A673 (cell line): ENCODE measurements around the gene CFAP20DC. TPM values are rescaled to one million over a fixed set of nuclear protein-coding genes. Genes with fewer than 3 reads are reported as not detected.

Experiments used
- BruUV-seq: library from RNA; stranded (reverse); fragments of 400-500 nt; replicated peaks from 2 replicates; lab custom pipeline; 2021; lab: Mats Ljungman, UMichigan
- CTCF ChIA-PET: fragments of 300-600 bp; sonication (Branson Sonifier 250); formaldehyde crosslinking; loops from one replicate; lab custom pipeline; 2022; ENCODE audit warnings: antibody characterized with exemption; lab: Charles Lee
- POLR2A ChIA-PET: fragments of 300-600 bp; sonication (Branson Sonifier 250); formaldehyde crosslinking; loops from one replicate; lab custom pipeline; 2022; ENCODE audit warnings: antibody characterized with exemption; ENCODE audit not compliant: low non-redundant PET; lab: Charles Lee
- DNase-seq: peaks from one replicate; pipeline ENCODE4 v3.0.0-alpha.2; 2015; ENCODE audit warnings: low spot score
- H3K27ac ChIP-seq: fragments of 200-600 bp; sonication (generic); 2 replicates; pipeline ENCODE4 v1.5.1; 2016; ENCODE audit warnings: mixed run types, low read depth, mild to moderate bottlenecking, mixed read lengths, antibody characterized with exemption, low read length; ENCODE audit not compliant: poor library complexity, severe bottlenecking
- H3K27me3 ChIP-seq: fragments of 200-600 bp; sonication (generic); replicated peaks from 2 replicates; pipeline ENCODE4 v1.6.1; 2017; ENCODE audit warnings: mixed run types, low read depth, mild to moderate bottlenecking, mixed read lengths, antibody characterized with exemption, low read length; ENCODE audit not compliant: insufficient read depth, poor library complexity
- H3K36me3 ChIP-seq: fragments of 200-600 bp; sonication (generic); 2 replicates; pipeline ENCODE4 v1.6.1; 2016; ENCODE audit warnings: mixed run types, mild to moderate bottlenecking, mixed read lengths, antibody characterized with exemption, low read length; ENCODE audit not compliant: insufficient read depth, poor library complexity, severe bottlenecking
- H3K4me1 ChIP-seq: fragments of 200-600 bp; sonication (generic); 2 replicates; pipeline ENCODE4 v1.6.1; 2017; ENCODE audit warnings: mixed run types, mild to moderate bottlenecking, mixed read lengths, antibody characterized with exemption, low read length; ENCODE audit not compliant: insufficient read depth, poor library complexity, severe bottlenecking
- H3K4me3 ChIP-seq: fragments of 200-600 bp; sonication (generic); 2 replicates; pipeline ENCODE4 v1.5.1; 2016; ENCODE audit warnings: low read depth, mixed run types, mild to moderate bottlenecking, mixed read lengths, low read length; ENCODE audit not compliant: poor library complexity, severe bottlenecking
- H3K9me3 ChIP-seq: fragments of 200-600 bp; sonication (generic); 2 replicates; pipeline ENCODE4 v1.6.1; 2016; ENCODE audit warnings: mixed run types, low read depth, mild to moderate bottlenecking, mixed read lengths, antibody characterized with exemption, low read length; ENCODE audit not compliant: poor library complexity, severe bottlenecking
- EZH2 ChIP-seq: fragments of 200-600 bp; sonication (generic); IDR thresholded peaks from 2 replicates; pipeline ENCODE4 v1.6.1; 2017; ENCODE audit warnings: borderline replicate concordance, low read depth, mild to moderate bottlenecking, mixed read lengths, antibody characterized with exemption, low read length; ENCODE audit not compliant: poor library complexity, severe bottlenecking
- intact Hi-C: fragments of 100-400 bp; cut with micrococcal nuclease; formaldehyde crosslinking; loops from one replicate; pipeline ENCODE4 v1.10.0; 2022; ENCODE audit not compliant: unreplicated experiment
- total RNA-seq: library from RNA; stranded (reverse); gene quantifications from 2 replicates; pipeline ENCODE4 v1.2.3, GENCODE V29; 2021
- TF ChIP-seq, protein P1 (sequence below): fragments of 300-800, 200-600 bp; sonication (generic); conservative IDR thresholded peaks from 2 replicates; pipeline ENCODE4 v1.5.1; 2017; ENCODE audit warnings: low read depth, mild to moderate bottlenecking, antibody characterized with exemption, low read length, moderate library complexity, mixed read lengths

The CFAP20DC gene
- total RNA-seq, 1 experiment from 2014 or later, result 1.3 TPM

DNA sequence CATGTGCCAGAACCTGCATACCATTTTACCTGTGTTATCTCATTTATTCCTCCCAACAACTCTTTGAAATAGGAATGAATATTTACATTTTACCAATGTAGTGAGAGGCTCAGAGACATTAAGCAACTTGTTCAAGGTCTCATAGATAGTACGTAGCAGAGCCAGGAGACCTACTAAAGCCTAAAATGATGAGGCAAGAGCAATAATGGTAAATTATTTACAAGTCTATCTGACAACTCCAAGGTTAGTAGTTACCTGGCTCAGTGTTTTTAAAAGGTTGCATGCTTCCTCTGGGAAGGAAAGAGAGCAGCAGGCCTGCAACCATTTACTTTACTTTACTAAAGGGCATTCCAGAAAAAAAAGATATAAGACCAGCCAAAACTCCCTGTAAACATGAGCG, 103.0 kb downstream of the CFAP20DC start:
- H3K36me3 ChIP-seq, result no peaks in the 10 kb centered on the region
- no TSS peak for BruUV-seq
- TF ChIP-seq EZH2, result no peak
- TF ChIP-seq, protein P1, sequence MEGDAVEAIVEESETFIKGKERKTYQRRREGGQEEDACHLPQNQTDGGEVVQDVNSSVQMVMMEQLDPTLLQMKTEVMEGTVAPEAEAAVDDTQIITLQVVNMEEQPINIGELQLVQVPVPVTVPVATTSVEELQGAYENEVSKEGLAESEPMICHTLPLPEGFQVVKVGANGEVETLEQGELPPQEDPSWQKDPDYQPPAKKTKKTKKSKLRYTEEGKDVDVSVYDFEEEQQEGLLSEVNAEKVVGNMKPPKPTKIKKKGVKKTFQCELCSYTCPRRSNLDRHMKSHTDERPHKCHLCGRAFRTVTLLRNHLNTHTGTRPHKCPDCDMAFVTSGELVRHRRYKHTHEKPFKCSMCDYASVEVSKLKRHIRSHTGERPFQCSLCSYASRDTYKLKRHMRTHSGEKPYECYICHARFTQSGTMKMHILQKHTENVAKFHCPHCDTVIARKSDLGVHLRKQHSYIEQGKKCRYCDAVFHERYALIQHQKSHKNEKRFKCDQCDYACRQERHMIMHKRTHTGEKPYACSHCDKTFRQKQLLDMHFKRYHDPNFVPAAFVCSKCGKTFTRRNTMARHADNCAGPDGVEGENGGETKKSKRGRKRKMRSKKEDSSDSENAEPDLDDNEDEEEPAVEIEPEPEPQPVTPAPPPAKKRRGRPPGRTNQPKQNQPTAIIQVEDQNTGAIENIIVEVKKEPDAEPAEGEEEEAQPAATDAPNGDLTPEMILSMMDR, result no peak
- no peak overlapping the region for H3K27ac ChIP-seq
- ChIA-PET CTCF (no interaction called here), POLR2A (no interaction called here)
- H3K27me3 ChIP-seq, result no peaks in the 10 kb centered on the region
- H3K9me3 ChIP-seq, result no peaks in the 10 kb centered on the region
- no peaks in the 10 kb centered on the region for H3K4me1 ChIP-seq
- no peak for DNase-seq
- intact Hi-C loops, result no loop called here
- no peak overlapping the region for H3K4me3 ChIP-seq

DNA sequence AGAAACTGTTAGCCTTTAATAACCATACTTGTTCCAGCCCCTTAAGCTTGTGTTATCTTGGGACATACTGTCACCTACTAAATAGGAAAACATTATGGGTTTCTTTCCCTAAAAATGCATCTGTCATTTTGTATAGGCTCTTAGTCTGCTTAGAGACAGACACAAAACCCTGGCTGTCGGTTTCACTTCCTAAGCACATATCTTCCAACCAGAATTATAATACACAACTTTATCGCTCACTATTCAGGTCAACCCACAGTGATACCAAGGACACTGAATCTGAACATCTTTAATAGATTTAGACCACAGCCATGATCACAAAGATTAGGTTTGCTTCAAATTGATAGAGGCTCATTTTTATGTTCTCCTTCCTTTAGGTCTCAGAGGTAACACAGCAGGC, 111.8 kb downstream of the CFAP20DC start:
- no TSS peak for BruUV-seq
- intact Hi-C loops, result no loop called here
- no peak overlapping the region for H3K4me3 ChIP-seq

DNA sequence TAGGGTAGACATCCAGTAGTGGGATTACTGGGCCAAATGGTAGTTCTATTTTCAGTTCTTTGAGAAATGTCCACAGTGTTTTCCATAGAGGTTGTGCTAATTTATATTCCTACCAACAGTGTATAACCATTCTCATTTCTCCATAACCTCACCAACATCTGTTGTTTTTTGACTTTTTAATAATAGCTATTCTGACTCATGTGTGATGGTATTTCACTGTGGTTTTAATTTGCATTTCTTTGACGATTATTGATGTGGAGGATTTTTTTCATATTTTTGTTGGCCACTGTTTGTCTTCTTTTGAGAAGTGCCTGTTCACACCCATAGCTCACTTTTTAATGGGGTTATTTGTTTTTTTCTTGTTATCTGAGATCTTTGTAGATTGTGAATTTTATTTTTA, 125.2 kb downstream of the CFAP20DC start:
- Histone ChIP-seq H3K36me3 (no peaks in the 10 kb centered on the region), H3K4me3 (no peak overlapping the region), H3K27me3 (no peaks in the 10 kb centered on the region), H3K9me3 (no peaks in the 10 kb centered on the region), H3K4me1 (no peaks in the 10 kb centered on the region), H3K27ac (no peak overlapping the region)
- DNase-seq, result no peak
- no peak for TF ChIP-seq EZH2
- TF ChIP-seq, protein P1, result no peak
- no TSS peak for BruUV-seq
- CTCF ChIA-PET, result no interaction called here
- POLR2A ChIA-PET, result no interaction called here
- intact Hi-C loops, result no loop called here

More for the DNA sequence above, 111.8 kb downstream of the CFAP20DC start:
- H3K9me3 ChIP-seq, result no peaks in the 10 kb centered on the region
- H3K27ac ChIP-seq, result no peak overlapping the region
- H3K4me1 ChIP-seq, result no peaks in the 10 kb centered on the region
- TF ChIP-seq, protein P1, result no peak
- no peak for TF ChIP-seq EZH2
- ChIA-PET POLR2A (no interaction called here), CTCF (no interaction called here)
- H3K36me3 ChIP-seq, result no peaks in the 10 kb centered on the region
- no peak for DNase-seq
- no peaks in the 10 kb centered on the region for H3K27me3 ChIP-seq
